WTC11 (cell line): ENCODE results near the gene INPP4B. TPM values are rescaled to one million over a fixed set of nuclear protein-coding genes. Genes with fewer than 3 reads are reported as not detected.

ENCODE experiments used
- ATAC-seq: fragments of 200-7000 bp; cut with Tn5 transposase; 2 replicates; pipeline ENCODE4 v1.10.0; 2021; ENCODE audit warnings: mild to moderate bottlenecking, moderate library complexity
- CTCF ChIA-PET: fragments of 300-600 bp; sonication (Branson Sonifier 250); formaldehyde crosslinking; loops from one replicate; lab custom pipeline; 2021; ENCODE audit warnings: antibody characterized with exemption; lab: Charles Lee
- POLR2A ChIA-PET: fragments of 350-600 bp; sonication (Branson Sonifier 250); formaldehyde crosslinking; loops from one replicate; lab custom pipeline; 2021; ENCODE audit warnings: antibody characterized with exemption; lab: Charles Lee
- DNase-seq: peaks from one replicate; pipeline ENCODE4 v3.0.0; 2021; ENCODE audit warnings: low spot score
- H3K27ac Mint-ChIP-seq: 2 replicates; pipeline ENCODE4 v1.8.0; 2021; ENCODE audit warnings: mixed read lengths
- H3K27me3 Mint-ChIP-seq: 2 replicates; pipeline ENCODE4 v1.8.0; 2021; ENCODE audit warnings: low read depth, mild to moderate bottlenecking, moderate library complexity, mixed read lengths
- H3K36me3 Mint-ChIP-seq: 2 replicates; pipeline ENCODE4 v1.8.0; 2021; ENCODE audit warnings: mixed read lengths
- H3K4me1 Mint-ChIP-seq: 2 replicates; pipeline ENCODE4 v1.8.0; 2022; ENCODE audit warnings: mixed read lengths
- H3K4me3 Mint-ChIP-seq: 2 replicates; pipeline ENCODE4 v1.8.0; 2021; ENCODE audit warnings: mild to moderate bottlenecking, moderate library complexity, mixed read lengths
- H3K9me3 Mint-ChIP-seq: 2 replicates; pipeline ENCODE4 v1.8.0; 2021; ENCODE audit warnings: mixed read lengths
- ETV6 ChIP-seq: sonication (generic); formaldehyde crosslinking; IDR thresholded peaks from 2 replicates; pipeline ENCODE4 v1.8.1; 2022; ENCODE audit warnings: mild to moderate bottlenecking, missing genetic modification reagents
- FOXJ3 ChIP-seq: sonication (generic); formaldehyde crosslinking; IDR thresholded peaks from 2 replicates; pipeline ENCODE4 v1.9.0; 2021; ENCODE audit warnings: missing genetic modification reagents, mild to moderate bottlenecking, borderline replicate concordance
- FOXK1 ChIP-seq: sonication (generic); formaldehyde crosslinking; IDR thresholded peaks from 2 replicates; pipeline ENCODE4 v1.8.0; 2022; ENCODE audit warnings: mild to moderate bottlenecking, moderate library complexity, missing genetic modification reagents
- IRF2 ChIP-seq: sonication (generic); formaldehyde crosslinking; IDR thresholded peaks from 2 replicates; pipeline ENCODE4 v1.8.0; 2022; ENCODE audit warnings: low read depth, missing genetic modification reagents, borderline replicate concordance
- MXD4 ChIP-seq: fragments of 250-450 bp; sonication (Bioruptor Pico); IDR thresholded peaks from 2 replicates; pipeline ENCODE4 v1.8.0; 2021; ENCODE audit warnings: mild to moderate bottlenecking, moderate library complexity, borderline replicate concordance
- NR1H2 ChIP-seq: sonication (generic); formaldehyde crosslinking; IDR thresholded peaks from 2 replicates; pipeline ENCODE4 v1.9.0; 2021; ENCODE audit warnings: mild to moderate bottlenecking, moderate library complexity, missing genetic modification reagents
- SMAD4 ChIP-seq: sonication (generic); formaldehyde crosslinking; IDR thresholded peaks from 2 replicates; pipeline ENCODE4 v1.8.0; 2022; ENCODE audit warnings: mild to moderate bottlenecking, missing genetic modification reagents
- TCF7 ChIP-seq: sonication (generic); formaldehyde crosslinking; IDR thresholded peaks from 2 replicates; pipeline ENCODE4 v1.8.0; 2022; ENCODE audit warnings: mild to moderate bottlenecking, low read depth, missing genetic modification reagents, moderate library complexity
- ZBTB21 ChIP-seq: sonication (generic); formaldehyde crosslinking; IDR thresholded peaks from 2 replicates; pipeline ENCODE4 v1.8.1; 2023; ENCODE audit warnings: mild to moderate bottlenecking, missing genetic modification reagents, borderline replicate concordance
- ZNF219 ChIP-seq: sonication (generic); formaldehyde crosslinking; IDR thresholded peaks from 2 replicates; pipeline ENCODE4 v1.8.0; 2023; ENCODE audit warnings: missing genetic modification reagents, mild to moderate bottlenecking, borderline replicate concordance
- ZNF416 ChIP-seq: fragments of 250-450 bp; sonication (Bioruptor Pico); IDR thresholded peaks from 2 replicates; pipeline ENCODE4 v1.9.0; 2021; ENCODE audit warnings: mild to moderate bottlenecking, inconsistent platforms
- ZNF671 ChIP-seq: fragments of 250-450 bp; sonication (Bioruptor Pico); IDR thresholded peaks from 2 replicates; pipeline ENCODE4 v1.8.0; 2021; ENCODE audit warnings: mild to moderate bottlenecking
- total RNA-seq: library from RNA; stranded (reverse); gene quantifications from 3 replicates; pipeline ENCODE4 v1.2.3, GENCODE V29; 2021
- TF ChIP-seq, protein P1 (sequence below): sonication (generic); formaldehyde crosslinking; IDR thresholded peaks from 2 replicates; pipeline ENCODE4 v1.8.1; 2022; ENCODE audit warnings: mild to moderate bottlenecking, moderate library complexity, missing genetic modification reagents
- TF ChIP-seq, protein P2 (sequence below): sonication (generic); formaldehyde crosslinking; IDR thresholded peaks from 2 replicates; pipeline ENCODE4 v1.8.0; 2022; ENCODE audit warnings: mild to moderate bottlenecking, missing genetic modification reagents
- TF ChIP-seq, protein P3 (sequence below): sonication (generic); formaldehyde crosslinking; IDR thresholded peaks from 2 replicates; pipeline ENCODE4 v1.8.1; 2023; ENCODE audit warnings: mild to moderate bottlenecking, moderate library complexity, missing genetic modification reagents
- TF ChIP-seq, protein P4 (sequence below): sonication (generic); formaldehyde crosslinking; conservative IDR thresholded peaks from 2 replicates; pipeline ENCODE4 v1.8.1; 2022; ENCODE audit warnings: mild to moderate bottlenecking, missing genetic modification reagents
- TF ChIP-seq, protein P5 (sequence below): sonication (generic); formaldehyde crosslinking; IDR thresholded peaks from 2 replicates; pipeline ENCODE4 v1.8.0; 2022; ENCODE audit warnings: missing genetic modification reagents
- TF ChIP-seq, protein P6 (sequence below): sonication (generic); formaldehyde crosslinking; IDR thresholded peaks from 2 replicates; pipeline ENCODE4 v1.8.0; 2023; ENCODE audit warnings: missing genetic modification reagents
- TF ChIP-seq, protein P7 (sequence below): sonication (generic); formaldehyde crosslinking; IDR thresholded peaks from 2 replicates; pipeline ENCODE4 v1.8.0; 2023; ENCODE audit warnings: missing genetic modification reagents, mild to moderate bottlenecking, borderline replicate concordance

INPP4B gene
- total RNA-seq, 1 experiment from 2014 or later, result 0.92 TPM

DNA sequence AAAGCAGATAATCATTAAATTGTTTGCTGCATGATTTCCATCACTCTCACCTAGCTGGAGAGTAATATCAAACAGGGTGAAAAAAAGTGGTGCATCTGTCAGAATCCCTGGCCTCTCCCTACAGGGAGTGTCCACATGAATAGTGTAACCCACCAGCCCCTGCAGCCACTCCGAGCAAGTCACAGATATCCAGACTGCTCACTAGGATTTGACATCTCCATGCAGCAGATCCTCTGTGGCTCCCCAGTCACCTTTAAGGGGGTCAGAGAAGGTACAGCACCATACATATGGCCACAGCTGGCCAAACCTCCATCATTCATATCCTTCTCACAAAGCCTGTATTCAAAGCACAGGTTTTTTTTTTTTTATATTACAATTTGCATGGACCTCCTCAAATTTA lies 536.3 kb downstream of the INPP4B start:
- H3K36me3 Mint-ChIP-seq, result no peaks in the 10 kb centered on the region
- CTCF ChIA-PET, result no interaction called here
- POLR2A ChIA-PET, result no interaction called here
- TF ChIP-seq, protein P1, sequence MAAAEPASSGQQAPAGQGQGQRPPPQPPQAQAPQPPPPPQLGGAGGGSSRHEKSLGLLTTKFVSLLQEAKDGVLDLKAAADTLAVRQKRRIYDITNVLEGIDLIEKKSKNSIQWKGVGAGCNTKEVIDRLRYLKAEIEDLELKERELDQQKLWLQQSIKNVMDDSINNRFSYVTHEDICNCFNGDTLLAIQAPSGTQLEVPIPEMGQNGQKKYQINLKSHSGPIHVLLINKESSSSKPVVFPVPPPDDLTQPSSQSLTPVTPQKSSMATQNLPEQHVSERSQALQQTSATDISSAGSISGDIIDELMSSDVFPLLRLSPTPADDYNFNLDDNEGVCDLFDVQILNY, result no peak
- TF ChIP-seq MXD4 (CRISPR knock-in tag) (no peak), SMAD4 (CRISPR knock-in tag) (no peak), ZBTB21 (CRISPR knock-in tag) (no peak), NR1H2 (CRISPR knock-in tag) (no peak), ZNF416 (CRISPR knock-in tag) (no peak), FOXK1 (no peak)
- TF ChIP-seq, protein P2, sequence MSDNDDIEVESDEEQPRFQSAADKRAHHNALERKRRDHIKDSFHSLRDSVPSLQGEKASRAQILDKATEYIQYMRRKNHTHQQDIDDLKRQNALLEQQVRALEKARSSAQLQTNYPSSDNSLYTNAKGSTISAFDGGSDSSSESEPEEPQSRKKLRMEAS, result no peak
- TF ChIP-seq, protein P3, sequence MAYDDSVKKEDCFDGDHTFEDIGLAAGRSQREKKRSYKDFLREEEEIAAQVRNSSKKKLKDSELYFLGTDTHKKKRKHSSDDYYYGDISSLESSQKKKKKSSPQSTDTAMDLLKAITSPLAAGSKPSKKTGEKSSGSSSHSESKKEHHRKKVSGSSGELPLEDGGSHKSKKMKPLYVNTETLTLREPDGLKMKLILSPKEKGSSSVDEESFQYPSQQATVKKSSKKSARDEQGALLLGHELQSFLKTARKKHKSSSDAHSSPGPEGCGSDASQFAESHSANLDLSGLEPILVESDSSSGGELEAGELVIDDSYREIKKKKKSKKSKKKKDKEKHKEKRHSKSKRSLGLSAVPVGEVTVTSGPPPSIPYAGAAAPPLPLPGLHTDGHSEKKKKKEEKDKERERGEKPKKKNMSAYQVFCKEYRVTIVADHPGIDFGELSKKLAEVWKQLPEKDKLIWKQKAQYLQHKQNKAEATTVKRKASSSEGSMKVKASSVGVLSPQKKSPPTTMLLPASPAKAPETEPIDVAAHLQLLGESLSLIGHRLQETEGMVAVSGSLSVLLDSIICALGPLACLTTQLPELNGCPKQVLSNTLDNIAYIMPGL (CRISPR knock-in tag), result no peak
- TF ChIP-seq, protein P4, sequence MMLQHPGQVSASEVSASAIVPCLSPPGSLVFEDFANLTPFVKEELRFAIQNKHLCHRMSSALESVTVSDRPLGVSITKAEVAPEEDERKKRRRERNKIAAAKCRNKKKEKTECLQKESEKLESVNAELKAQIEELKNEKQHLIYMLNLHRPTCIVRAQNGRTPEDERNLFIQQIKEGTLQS (CRISPR knock-in tag), result no peak
- TF ChIP-seq, protein P5, sequence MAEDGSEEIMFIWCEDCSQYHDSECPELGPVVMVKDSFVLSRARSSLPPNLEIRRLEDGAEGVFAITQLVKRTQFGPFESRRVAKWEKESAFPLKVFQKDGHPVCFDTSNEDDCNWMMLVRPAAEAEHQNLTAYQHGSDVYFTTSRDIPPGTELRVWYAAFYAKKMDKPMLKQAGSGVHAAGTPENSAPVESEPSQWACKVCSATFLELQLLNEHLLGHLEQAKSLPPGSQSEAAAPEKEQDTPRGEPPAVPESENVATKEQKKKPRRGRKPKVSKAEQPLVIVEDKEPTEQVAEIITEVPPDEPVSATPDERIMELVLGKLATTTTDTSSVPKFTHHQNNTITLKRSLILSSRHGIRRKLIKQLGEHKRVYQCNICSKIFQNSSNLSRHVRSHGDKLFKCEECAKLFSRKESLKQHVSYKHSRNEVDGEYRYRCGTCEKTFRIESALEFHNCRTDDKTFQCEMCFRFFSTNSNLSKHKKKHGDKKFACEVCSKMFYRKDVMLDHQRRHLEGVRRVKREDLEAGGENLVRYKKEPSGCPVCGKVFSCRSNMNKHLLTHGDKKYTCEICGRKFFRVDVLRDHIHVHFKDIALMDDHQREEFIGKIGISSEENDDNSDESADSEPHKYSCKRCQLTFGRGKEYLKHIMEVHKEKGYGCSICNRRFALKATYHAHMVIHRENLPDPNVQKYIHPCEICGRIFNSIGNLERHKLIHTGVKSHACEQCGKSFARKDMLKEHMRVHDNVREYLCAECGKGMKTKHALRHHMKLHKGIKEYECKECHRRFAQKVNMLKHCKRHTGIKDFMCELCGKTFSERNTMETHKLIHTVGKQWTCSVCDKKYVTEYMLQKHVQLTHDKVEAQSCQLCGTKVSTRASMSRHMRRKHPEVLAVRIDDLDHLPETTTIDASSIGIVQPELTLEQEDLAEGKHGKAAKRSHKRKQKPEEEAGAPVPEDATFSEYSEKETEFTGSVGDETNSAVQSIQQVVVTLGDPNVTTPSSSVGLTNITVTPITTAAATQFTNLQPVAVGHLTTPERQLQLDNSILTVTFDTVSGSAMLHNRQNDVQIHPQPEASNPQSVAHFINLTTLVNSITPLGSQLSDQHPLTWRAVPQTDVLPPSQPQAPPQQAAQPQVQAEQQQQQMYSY (CRISPR knock-in tag), result no peak
- TF ChIP-seq, all 79 proteins: peak for 0
- H3K4me3 Mint-ChIP-seq, result no peak overlapping the region
- ATAC-seq (no peak), DNase-seq (no peak)
- H3K4me1 Mint-ChIP-seq, result no peaks in the 10 kb centered on the region
- no peaks in the 10 kb centered on the region for H3K9me3 Mint-ChIP-seq
- no peak overlapping the region for H3K27ac Mint-ChIP-seq
- H3K27me3 Mint-ChIP-seq, result no peaks in the 10 kb centered on the region

DNA sequence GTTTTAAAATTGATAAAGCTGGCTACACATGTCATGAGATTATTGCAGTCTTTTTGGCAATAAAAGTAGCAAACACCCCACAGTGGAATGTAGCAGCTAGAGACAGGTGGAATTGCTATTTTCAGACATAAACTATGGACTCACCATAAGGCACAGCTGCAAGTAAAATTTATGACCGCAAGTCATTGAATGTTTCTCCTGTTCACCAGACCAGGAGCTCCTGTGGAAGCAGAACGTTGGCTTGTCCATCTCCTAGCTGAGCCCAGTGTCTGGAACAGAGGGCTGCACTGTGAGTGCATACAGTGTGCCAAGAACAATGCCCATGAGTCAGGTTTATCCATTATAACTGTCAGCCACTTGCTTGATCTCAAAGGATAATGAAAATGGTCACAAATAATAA lies 538.2 kb downstream of the INPP4B start:
- Mint-ChIP-seq H3K4me3 (no peak overlapping the region), H3K4me1 (no peaks in the 10 kb centered on the region), H3K27ac (no peak overlapping the region), H3K36me3 (no peaks in the 10 kb centered on the region), H3K9me3 (no peaks in the 10 kb centered on the region), H3K27me3 (no peaks in the 10 kb centered on the region)
- no peak for DNase-seq
- ChIA-PET CTCF (interaction anchor here (1.7 kb wide), 1 partner anchor 25 kb away, joined by 4 read pairs; no protein-coding TSS in a partner anchor), POLR2A (no interaction called here)
- ATAC-seq, result no peak
- TF ChIP-seq, protein P6, sequence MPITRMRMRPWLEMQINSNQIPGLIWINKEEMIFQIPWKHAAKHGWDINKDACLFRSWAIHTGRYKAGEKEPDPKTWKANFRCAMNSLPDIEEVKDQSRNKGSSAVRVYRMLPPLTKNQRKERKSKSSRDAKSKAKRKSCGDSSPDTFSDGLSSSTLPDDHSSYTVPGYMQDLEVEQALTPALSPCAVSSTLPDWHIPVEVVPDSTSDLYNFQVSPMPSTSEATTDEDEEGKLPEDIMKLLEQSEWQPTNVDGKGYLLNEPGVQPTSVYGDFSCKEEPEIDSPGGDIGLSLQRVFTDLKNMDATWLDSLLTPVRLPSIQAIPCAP (CRISPR knock-in tag), result no peak
- no peak for TF ChIP-seq FOXJ3
- TF ChIP-seq, protein P5 (CRISPR knock-in tag), result no peak
- TF ChIP-seq, protein P7, sequence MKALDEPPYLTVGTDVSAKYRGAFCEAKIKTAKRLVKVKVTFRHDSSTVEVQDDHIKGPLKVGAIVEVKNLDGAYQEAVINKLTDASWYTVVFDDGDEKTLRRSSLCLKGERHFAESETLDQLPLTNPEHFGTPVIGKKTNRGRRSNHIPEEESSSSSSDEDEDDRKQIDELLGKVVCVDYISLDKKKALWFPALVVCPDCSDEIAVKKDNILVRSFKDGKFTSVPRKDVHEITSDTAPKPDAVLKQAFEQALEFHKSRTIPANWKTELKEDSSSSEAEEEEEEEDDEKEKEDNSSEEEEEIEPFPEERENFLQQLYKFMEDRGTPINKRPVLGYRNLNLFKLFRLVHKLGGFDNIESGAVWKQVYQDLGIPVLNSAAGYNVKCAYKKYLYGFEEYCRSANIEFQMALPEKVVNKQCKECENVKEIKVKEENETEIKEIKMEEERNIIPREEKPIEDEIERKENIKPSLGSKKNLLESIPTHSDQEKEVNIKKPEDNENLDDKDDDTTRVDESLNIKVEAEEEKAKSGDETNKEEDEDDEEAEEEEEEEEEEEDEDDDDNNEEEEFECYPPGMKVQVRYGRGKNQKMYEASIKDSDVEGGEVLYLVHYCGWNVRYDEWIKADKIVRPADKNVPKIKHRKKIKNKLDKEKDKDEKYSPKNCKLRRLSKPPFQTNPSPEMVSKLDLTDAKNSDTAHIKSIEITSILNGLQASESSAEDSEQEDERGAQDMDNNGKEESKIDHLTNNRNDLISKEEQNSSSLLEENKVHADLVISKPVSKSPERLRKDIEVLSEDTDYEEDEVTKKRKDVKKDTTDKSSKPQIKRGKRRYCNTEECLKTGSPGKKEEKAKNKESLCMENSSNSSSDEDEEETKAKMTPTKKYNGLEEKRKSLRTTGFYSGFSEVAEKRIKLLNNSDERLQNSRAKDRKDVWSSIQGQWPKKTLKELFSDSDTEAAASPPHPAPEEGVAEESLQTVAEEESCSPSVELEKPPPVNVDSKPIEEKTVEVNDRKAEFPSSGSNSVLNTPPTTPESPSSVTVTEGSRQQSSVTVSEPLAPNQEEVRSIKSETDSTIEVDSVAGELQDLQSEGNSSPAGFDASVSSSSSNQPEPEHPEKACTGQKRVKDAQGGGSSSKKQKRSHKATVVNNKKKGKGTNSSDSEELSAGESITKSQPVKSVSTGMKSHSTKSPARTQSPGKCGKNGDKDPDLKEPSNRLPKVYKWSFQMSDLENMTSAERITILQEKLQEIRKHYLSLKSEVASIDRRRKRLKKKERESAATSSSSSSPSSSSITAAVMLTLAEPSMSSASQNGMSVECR (CRISPR knock-in tag), result no peak
- no peak for TF ChIP-seq ETV6 (CRISPR knock-in tag)
- TF ChIP-seq TCF7 (CRISPR knock-in tag), result no peak
- TF ChIP-seq, protein P2, result no peak
- no peak for TF ChIP-seq IRF2 (CRISPR knock-in tag)
- no peak for TF ChIP-seq FOXK1
- TF ChIP-seq ZNF671 (CRISPR knock-in tag), result no peak
- TF ChIP-seq ZNF219 (CRISPR knock-in tag), result no peak
